ENCODE results near the gene SCAMP4. TPM values are rescaled to one million over a fixed set of nuclear protein-coding genes. Genes with fewer than 3 reads are reported as not detected.

Gene SCAMP4
- total RNA-seq (100 to 1,000 TPM in 1 of 2 donors, 10 to 100 TPM in 1; 80.1 to 108 TPM), polyA plus RNA-seq (ENCODE audit: insufficient read depth, low read depth, low replicate concordance) (50.1 TPM)
- long read RNA-seq, donor 1, transcript SCAMP4-207 (2 exons, 2,973 nt), result minor isoform, 11 of 55 reads
- long read RNA-seq, donor 1, transcript SCAMP4-201 (7 exons, 2,684 nt), result major isoform, 15 of 55 reads
- long read RNA-seq, donor 1, partial matches to known transcripts, result 26 of 55 reads
- long read RNA-seq, donor 1, other reads (novel, unspliced or antisense), result 0 of 55 reads
- long read RNA-seq, donor 2, transcript SCAMP4-201 (7 exons, 2,684 nt), result major isoform, 12 of 26 reads
- long read RNA-seq, donor 2, transcript SCAMP4-207 (2 exons, 2,973 nt), result minor isoform, 6 of 26 reads
- long read RNA-seq, donor 2, partial matches to known transcripts, result 6 of 26 reads
- long read RNA-seq, donor 2, other reads (novel, unspliced or antisense), result 0 of 26 reads

DNA sequence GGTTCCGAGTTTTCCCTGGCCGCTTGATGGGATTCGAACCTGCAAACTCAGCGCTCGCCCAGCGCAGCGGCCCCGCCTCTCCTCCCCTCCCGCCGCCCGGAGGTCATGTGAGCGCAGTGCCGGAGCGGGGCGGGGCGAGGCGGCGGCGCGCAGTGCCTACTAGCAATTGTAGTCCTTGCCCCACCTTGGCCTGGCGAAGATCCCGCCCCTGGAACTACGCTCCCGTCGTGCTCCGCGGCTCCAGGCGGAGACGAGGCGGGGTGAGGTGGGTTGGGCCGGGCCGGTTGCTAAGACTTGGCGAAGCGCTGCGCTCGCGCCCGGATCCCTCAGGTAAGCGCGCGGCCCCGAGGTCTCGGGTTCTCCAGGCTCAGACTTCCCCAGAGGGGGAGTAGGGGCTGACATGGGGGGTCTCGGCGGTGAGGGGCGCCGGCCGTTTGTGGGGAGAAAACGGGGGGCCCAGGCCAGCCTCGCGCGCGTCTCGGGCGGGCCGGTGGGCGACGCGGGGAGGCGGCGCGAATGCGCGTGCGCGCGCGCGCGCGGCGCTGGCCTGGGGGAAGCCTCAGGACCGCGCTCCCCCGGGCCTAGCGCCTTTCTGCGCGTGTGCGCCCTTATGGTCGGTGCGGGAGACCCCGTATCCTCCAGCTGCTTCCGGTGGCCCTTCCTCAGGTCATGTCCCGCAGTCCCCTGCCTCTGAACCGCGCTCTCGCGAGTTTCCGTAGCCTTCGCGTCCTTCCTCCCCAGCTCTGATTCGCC lies at the start of gene SCAMP4, which contains the start of gene ADAT3:
SCAMP4 (plus strand) TSS at position 290 of the 753 bp plus-strand sequence. CDS start 9,621 bp downstream, outside the sequence.
ADAT3 (plus strand) TSS at position 290 of the 753 bp plus-strand sequence. CDS start 6,649 bp downstream, outside the sequence.
- Histone ChIP-seq H3K4me1 (peaks cover 20% of the 10 kb centered on the region), H3K27me3 (no peaks in the 10 kb centered on the region), H3K4me3 (peak within 1 kb of the TSS; percentile 64 to 79), H3K27ac (peak within 1 kb of the TSS; percentile 69 to 92), H3K36me3 (ENCODE audit: low read depth, missing control alignments) (no peaks in the 10 kb centered on the region), H3K9me3 (no peaks in the 10 kb centered on the region)
- WGBS, 2 donors, result 0 to 1% methylated on average over 17 to 54 of the region's 92 CpGs
- DNase-seq, result peak; percentile 99
- intact Hi-C loops (cut with DNase I; ENCODE audit: low total_unique reads), result no loop called here
- TF ChIP-seq CTCF (IDR thresholded peaks at IDR 0.05) (peak in 1 of 3 experiments; percentile 10), POLR2A (IDR thresholded peaks at IDR 0.05) (peak; percentile 31)

- no peak for DNase-seq
- TF ChIP-seq POLR2A (IDR thresholded peaks at IDR 0.05) (no peak), CTCF (IDR thresholded peaks at IDR 0.05) (no peak)
- H3K4me1 ChIP-seq, result peaks cover 72% of the 10 kb centered on the region
Observed at GRCh38 chr19:1855828-1856255, 49.4 kb upstream of the SCAMP4 start.

DNA sequence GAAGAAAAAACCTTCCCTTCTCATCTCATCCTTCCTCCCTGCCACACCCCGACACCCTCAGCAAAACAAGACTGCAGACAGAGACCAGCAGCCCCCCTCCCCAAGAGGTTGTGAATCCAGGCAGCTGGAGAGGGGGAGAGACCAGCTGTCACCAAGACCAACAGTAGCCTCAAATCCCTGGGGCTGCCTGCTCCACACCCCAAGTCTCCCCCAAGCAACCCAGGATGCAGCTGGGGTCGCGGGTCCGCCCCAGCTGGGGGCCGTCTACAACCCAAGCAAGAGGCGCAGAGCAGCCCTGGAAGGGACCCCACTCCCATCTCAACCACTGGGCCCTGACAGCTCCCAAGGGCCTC lies 48.9 kb upstream of the SCAMP4 start:
- intact Hi-C loops (cut with DNase I; ENCODE audit: low total_unique reads), result no loop called here
- Histone ChIP-seq H3K36me3 (ENCODE audit: low read depth, missing control alignments) (no peaks in the 10 kb centered on the region), H3K9me3 (no peaks in the 10 kb centered on the region), H3K4me3 (peak overlapping the region in 1 of 2 donors; percentile 58), H3K27me3 (no peaks in the 10 kb centered on the region), H3K27ac (peak overlapping the region; percentile 75 to 85), H3K4me1 (peaks cover 76% of the 10 kb centered on the region)
- DNase-seq, result no peak
- WGBS, 2 donors, result 51% methylated on average over 6 of the region's 6 CpGs; no CpG with 5 or more reads in 1 of the 2 donors
- TF ChIP-seq CTCF (IDR thresholded peaks at IDR 0.05) (no peak), POLR2A (IDR thresholded peaks at IDR 0.05) (no peak)

More at GRCh38 chr19:1855828-1856255, 49.4 kb upstream of the SCAMP4 start:
- Histone ChIP-seq H3K27me3 (no peaks in the 10 kb centered on the region), H3K9me3 (no peaks in the 10 kb centered on the region), H3K4me3 (peak overlapping the region in 1 of 2 donors; percentile 1), H3K27ac (peak overlapping the region; percentile 75 to 85), H3K36me3 (ENCODE audit: low read depth, missing control alignments) (no peaks in the 10 kb centered on the region)
- intact Hi-C loops (cut with DNase I; ENCODE audit: low total_unique reads), result no loop called here
- 58 to 66% methylated on average over 12 to 13 of the region's 13 CpGs for WGBS, 2 donors

DNA sequence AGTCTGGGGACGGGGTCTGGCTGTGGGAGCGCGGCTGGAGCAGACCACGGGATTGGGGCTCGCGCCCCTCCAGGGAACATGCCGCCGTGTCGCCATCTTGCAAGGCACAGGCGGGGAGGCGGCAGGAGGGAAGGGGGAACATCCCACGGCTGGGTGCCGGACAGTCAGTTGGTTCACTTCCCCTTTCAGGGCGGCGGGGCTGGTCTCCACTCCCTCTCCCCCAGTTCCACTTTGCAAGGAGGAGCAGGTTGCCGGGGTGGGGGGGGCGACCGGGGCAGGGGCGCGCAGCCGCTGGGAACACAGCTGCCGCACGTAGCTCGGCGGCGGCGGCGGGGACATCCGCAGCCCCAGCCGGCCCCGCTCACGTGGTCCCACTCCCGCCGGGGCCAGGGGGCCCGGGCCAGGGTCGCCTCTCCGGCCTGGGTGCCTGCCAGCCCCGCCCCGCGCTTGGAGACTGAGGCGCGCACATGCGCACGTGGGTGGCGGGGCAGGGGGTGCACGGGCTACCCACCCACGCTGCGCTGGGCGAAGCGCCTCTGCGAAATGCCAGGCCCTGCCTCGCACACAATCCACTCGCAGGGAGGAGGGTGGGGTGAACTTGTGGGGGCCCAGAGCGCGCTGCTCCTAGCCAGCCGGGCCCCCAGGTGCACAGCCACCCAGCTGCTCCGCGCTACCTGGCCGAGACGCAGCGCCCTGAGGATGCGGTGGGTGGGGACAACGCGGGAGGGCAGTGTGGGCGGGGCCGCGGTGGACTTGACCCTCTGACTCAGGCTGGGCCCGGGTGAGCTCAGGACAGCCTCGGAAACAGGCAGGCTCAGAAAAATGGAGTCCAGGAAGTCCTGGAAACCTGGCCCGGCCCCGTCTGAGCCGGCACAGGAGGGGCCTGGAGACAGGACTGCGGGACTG lies 48.2 kb upstream of the SCAMP4 start:
- TF ChIP-seq CTCF (IDR thresholded peaks at IDR 0.05) (no peak), POLR2A (IDR thresholded peaks at IDR 0.05) (no peak)
- WGBS, 2 donors, result 1 to 10% methylated on average over 12 to 28 of the region's 73 CpGs

More for the DNA sequence above, 48.2 kb upstream of the SCAMP4 start:
- Histone ChIP-seq H3K9me3 (no peaks in the 10 kb centered on the region), H3K27me3 (no peaks in the 10 kb centered on the region), H3K36me3 (ENCODE audit: low read depth, missing control alignments) (no peaks in the 10 kb centered on the region), H3K4me3 (peak overlapping the region; percentile 16 to 58), H3K27ac (peak overlapping the region; percentile 75 to 85), H3K4me1 (peaks cover 81% of the 10 kb centered on the region)
- intact Hi-C loops (cut with DNase I; ENCODE audit: low total_unique reads), result no loop called here
- peak; percentile 83 for DNase-seq
